Dedifferentiated amniotic fluid mesenchymal stem cell (primary cell): Measurements from ENCODE around the gene CHRNB4.
"Not testable (repeated sequence)": the region's sequence is repeated elsewhere in the genome, so short reads cannot be mapped to it uniquely, and the experiment has no call there.

ENCODE experiments used
- DNase-seq: peaks from one replicate; pipeline ENCODE4 v3.0.0-alpha.2; 2016; ENCODE audit errors: extremely low spot score

The CHRNB4 gene

DNA sequence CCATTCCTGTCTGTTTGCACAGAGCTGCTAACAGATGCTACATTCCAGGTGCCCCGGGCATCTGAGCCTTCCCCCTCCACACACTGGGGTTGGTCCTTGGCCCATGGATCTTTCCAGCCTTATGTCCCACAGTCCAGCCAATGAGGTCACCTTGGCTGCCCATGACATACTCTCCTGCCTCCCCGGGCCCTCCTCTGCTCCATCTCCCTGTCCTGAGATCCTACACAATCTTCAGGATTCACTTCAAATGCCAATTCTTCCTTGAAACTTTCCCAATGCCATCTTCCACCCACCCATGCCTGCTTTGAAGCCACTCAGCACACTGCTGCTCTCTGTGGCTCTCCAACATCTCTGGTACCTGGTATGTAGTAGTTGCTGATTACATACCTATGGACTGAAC is 24.5 kb downstream of the CHRNB4 start:
- DNase-seq, result no peak

DNA sequence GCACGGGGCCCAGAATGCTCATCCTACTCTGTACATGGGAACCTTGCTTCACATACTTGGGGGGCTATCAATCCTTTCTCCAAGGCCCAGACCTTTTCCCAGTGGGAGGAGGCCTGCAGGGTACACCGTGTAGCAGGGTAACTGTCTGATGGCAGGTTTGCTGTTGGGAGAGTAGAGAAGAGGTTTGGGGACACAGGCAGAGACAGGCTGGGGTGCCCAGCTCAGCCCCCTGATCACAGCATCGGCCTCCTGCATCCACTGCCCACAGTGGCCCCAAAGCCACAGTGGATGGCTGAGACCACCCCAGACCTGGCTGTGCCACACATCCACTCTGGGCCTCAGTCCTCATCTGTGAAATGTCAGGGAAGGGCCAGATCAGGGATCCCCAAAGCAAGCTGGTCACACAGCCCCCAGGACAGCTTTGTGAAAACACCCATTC is 25.8 kb downstream of the CHRNB4 start:
- DNase-seq, result no peak

DNA sequence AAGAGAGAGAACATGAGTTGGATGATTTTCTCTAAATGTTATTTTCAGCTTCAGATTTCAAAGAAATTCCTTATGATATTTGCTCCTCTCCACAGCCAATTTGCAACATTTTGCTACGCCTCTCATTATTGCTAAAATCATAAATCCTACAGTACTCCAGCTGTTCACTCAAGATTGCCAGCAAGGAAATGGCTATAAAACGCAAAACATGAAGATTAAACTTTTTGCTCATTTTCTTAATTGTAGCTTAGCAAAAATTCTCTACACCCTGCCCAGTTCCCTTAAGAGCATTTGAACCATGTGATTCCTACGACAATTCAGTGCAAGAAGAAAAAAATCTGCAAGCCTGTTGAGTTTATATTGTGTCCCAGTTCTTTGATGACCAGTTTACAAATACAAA is 27.0 kb downstream of the CHRNB4 start:
- no peak for DNase-seq

DNA sequence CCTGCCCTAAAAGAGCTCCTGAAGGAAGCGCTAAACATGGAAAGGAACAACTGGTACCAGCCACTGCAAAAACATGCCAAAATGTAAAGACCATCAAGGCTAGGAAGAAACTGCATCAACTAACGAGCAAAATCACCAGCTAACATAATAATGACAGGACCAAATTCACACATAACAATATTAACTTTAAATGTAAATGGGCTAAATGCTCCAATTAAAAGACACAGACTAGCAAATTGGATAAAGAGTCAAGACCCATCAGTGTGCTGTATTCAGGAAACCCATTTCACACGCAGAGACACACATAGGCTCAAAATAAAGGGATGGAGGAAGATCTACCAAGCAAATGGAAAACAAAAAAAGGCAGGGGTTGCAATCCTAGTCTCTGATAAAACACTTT is 31.5 kb downstream of the CHRNB4 start:
- not testable (repeated sequence) for DNase-seq

DNA sequence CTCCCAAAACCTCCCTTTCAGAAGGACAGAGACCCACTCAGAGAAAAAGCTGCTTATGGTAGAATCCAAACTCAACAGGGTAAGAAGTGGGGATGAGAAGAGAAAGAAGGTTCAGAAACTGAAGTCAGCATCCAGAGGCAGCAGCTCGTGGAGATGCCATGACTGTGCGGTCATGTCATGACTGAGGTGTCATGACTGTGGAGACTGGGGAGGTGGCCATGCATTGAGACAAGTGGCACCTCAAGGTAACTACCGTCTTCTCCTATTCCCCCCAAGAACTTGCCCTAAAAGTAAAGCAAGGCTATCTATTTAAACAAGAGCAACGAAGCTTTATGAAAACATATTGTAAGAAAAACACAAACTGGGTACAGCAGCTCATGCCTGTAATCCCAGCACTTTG is 35.3 kb downstream of the CHRNB4 start:
- no peak for DNase-seq

DNA sequence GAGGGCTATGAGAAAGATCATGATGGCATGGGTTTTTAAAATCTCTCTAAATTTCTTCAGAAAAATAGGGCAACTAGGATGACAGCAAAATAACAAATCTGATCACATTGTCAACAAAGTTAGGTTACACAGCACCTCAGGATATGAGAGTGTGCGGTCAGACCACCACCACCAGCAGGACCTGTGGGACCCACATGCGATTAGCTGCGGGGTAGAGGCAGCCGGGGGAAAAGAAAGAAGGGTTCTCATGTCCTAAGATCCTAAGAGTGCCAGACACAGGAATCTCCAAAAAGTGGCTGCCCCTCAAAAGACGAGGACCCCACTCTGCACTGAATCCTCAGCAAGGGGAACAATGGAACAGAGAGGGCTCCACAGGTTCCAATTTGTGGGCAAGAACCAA is 35.8 kb downstream of the CHRNB4 start:
- DNase-seq, result no peak

DNA sequence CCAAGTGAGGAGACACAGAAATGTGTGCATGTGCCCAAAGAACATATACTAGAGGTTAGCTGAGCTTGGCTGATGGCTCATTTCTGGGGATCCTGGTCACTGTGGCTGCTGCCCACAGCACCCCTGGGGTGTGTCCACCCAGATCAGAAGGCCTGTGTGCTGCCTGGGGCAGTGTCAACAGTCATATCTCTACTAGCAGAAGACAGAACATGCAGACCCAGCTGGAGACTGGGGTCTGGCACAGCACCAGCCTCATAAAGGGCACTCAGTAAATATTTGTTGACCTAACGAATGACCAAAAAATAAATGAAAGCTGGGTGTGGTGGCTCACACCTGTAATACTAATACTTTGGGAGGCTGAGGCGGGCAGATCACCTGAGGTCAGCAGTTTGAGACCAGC is 36.6 kb downstream of the CHRNB4 start:
- DNase-seq, result no peak

DNA sequence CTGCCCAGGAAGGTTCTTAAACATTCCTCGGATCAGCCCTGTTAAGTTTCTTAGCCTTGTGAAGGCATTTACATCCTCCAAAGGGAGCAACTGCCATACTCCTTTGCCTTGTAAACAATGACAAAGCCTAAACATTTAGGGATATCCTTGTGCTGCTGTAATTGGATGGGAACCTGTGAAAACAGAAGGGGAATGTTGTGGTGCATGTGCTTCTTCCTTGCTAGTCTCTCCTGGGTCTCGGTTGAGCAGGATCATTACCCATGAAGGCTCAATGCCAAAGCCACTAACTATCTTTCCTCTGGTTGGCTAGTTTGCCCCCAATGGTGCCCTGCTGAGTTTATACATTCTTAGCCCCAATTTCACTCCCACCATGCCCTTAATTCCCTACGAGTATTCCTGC is 37.5 kb downstream of the CHRNB4 start:
- no peak for DNase-seq

DNA sequence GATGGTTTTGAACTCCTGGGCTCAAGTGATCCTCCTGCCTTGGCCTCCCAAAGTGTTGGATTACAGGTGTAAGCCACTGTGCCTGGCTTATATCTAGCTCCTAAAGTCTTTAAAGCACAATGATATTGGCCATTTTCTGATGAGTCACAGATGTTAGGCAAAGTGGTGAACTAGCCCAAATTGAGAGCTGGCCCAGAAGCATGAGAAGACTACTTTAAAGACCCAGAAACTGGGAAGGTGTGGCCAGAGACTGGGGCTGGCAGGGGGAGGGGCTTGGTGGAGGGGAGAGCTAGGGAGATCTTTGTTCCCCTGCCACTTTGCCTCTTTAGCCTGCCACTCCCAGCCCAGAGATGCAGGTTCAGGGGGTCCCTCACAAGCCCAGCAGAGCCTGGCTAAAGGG is 41.8 kb downstream of the CHRNB4 start:
- DNase-seq, result no peak

DNA sequence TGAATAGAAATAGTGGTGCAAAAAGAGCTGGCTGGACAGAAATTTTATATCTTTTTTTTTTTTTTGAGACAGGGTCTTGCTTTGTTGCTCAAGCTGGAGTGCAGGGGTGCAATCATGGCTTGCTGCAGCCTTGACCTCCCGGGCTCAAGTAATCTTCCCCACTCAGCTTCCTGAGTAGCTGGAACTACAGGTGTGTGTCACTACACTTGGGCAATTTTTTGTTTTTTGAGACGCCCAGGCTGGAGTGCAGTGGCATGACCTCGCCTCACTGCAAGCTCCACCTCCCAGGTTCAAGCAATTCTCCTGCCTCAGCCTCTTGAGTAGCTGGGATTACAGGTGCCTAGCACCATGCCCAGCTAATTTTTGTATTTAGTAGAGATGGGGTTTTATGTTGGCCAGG is 42.7 kb downstream of the CHRNB4 start:
- DNase-seq, result no peak

DNA sequence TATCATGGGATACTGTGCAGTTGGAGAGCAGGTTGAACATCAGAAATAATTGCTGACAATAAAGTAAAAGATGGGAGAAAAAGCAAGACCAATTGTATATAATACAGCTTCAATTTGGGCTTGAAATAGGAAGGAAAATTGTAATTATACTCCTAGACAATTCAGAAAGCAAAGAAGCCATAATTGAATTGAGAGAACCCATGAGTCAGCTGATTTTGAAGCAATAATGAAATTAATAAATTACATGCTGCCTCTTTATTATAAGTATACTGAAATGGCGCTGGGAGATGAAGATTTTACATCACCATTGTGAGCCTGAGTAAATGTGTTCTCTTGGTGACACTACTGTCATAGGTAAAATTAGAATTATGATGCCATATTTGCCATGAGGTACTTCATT is 43.4 kb downstream of the CHRNB4 start:
- DNase-seq, result no peak

DNA sequence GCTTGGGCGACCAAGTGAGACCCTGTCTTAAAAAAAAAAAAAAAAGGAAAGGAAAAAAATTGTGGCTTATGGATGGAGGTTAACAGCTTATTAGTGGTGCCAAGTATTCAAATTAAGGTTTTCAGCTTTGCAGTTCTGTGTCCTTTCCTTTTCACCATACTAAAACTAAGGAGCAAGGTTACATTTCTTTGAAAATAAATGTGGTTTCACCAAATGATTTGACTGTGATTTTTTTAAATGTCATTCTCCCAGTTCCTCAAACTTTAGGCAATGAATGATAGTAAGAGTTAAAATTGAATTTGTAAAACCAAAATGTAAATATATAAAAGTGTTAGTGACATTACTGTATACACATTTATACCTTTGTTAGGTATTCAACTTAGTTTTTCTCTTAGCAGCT is 66.1 kb downstream of the CHRNB4 start:
- DNase-seq, result no peak
